Measurements from ENCODE around the gene ATP10A. TPM values are rescaled to one million over a fixed set of nuclear protein-coding genes. Genes with fewer than 3 reads are reported as not detected.
A peak's percentile ranks its signal among the peaks of the same experiment; 100 is the strongest.

ATP10A gene
- polyA plus RNA-seq, 3 donors from 2014 or later: 2.4 to 17.4 (median 7.3) TPM

- DNase-seq: no peak
- Mint-ChIP-seq H3K27ac (peak overlapping the region in 1 of 6 donors; percentile 20), H3K27me3 (ENCODE audit: low read depth in 3 of 3) (peaks cover 0 to 8% (median under 1%) of the 10 kb centered on the region in 3 donors)
Observed at GRCh38 chr15:25799906-25800700, 63.0 kb downstream of the ATP10A start.

GRCh38 chr15:25797936-25798901 lies 64.9 kb downstream of the ATP10A start:
- Mint-ChIP-seq H3K4me1 (peaks cover 74 to 86% of the 10 kb centered on the region in 2 donors), H3K4me3 (no peak overlapping the region), H3K27me3 (ENCODE audit: low read depth in 3 of 3) (peaks cover 0 to 12% (median 1%) of the 10 kb centered on the region in 3 donors), H3K36me3 (peaks cover 0 to 15% (median 6%) of the 10 kb centered on the region in 3 donors), H3K9me3 (no peaks in the 10 kb centered on the region), H3K27ac (peak overlapping the region in 1 of 6 donors; percentile 15)
- no peak for DNase-seq

More at GRCh38 chr15:25799906-25800700, 63.0 kb downstream of the ATP10A start:
- Mint-ChIP-seq H3K4me3 (peak overlapping the region; percentile 51 to 78 (median 62)), H3K9me3 (no peaks in the 10 kb centered on the region), H3K4me1 (peaks cover 56 to 69% of the 10 kb centered on the region in 2 donors), H3K36me3 (peaks cover 0 to 15% (median 6%) of the 10 kb centered on the region in 3 donors)

DNA sequence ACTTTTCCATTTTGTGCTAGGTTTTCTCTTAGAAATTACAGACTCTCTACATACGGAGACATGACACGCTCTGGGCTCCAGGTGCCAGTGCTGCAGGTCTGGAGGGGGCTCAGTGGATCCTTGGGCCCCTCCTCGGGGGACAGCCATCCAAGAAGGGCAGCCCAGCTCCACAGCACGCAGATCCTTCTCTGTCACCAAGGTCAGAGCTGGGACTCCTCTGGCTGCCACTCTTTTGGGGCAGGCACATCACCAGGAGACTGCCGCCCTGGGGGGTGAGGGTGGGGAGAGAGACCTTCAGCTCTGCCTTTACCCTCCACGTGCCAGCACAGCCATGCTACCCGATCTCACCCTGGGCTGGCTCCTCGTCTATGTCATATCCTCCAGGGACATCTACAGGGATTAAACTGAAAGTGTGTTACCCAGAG lies 65.6 kb downstream of the ATP10A start:
- Mint-ChIP-seq H3K9me3 (no peaks in the 10 kb centered on the region), H3K4me1 (peaks cover 81 to 84% of the 10 kb centered on the region in 2 donors), H3K4me3 (no peak overlapping the region), H3K27ac (peak overlapping the region in 1 of 6 donors; percentile 15), H3K36me3 (peaks cover 0 to 15% (median 6%) of the 10 kb centered on the region in 3 donors), H3K27me3 (ENCODE audit: low read depth in 3 of 3) (peaks cover 0 to 13% (median 1%) of the 10 kb centered on the region in 3 donors)
- DNase-seq: no peak

- DNase-seq: no peak
- peak overlapping the region in 1 of 6 donors; percentile 23 for H3K27ac Mint-ChIP-seq
Observed at GRCh38 chr15:25797035-25797434, 66.1 kb downstream of the ATP10A start.

DNA sequence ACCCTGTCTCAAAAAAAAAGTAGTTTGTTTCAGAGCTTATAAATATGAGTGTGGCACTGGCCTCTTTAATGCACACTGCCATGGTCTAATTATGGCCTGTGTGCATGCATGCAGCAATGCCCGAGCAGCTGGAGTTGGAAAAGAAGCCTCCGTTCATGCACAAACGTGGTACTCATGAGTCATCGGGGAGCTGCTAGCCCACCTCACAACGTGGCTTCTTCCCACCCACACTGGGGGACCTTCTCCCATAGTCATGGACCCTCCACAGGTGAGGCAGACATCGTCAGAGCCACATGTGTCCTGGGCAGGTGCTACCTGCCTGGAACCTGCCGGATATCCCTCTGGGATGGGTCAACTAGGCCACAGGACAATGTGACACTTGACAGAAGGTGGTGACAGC lies 66.7 kb downstream of the ATP10A start:
- Mint-ChIP-seq H3K27ac (no peak overlapping the region), H3K9me3 (no peaks in the 10 kb centered on the region), H3K36me3 (peaks cover 0 to 8% (median 0%) of the 10 kb centered on the region in 3 donors), H3K4me1 (peaks cover 83 to 91% of the 10 kb centered on the region in 2 donors), H3K4me3 (no peak overlapping the region), H3K27me3 (ENCODE audit: low read depth in 3 of 3) (peaks cover 0 to 10% (median 1%) of the 10 kb centered on the region in 3 donors)
- no peak for DNase-seq

More at GRCh38 chr15:25797035-25797434, 66.1 kb downstream of the ATP10A start:
- peaks cover 83 to 85% of the 10 kb centered on the region in 2 donors for H3K4me1 Mint-ChIP-seq
- no peaks in the 10 kb centered on the region for H3K9me3 Mint-ChIP-seq
- peaks cover 0 to 13% (median 5%) of the 10 kb centered on the region in 3 donors for H3K36me3 Mint-ChIP-seq
- no peak overlapping the region for H3K4me3 Mint-ChIP-seq
- H3K27me3 Mint-ChIP-seq (ENCODE audit: low read depth in 3 of 3): peaks cover 0 to 13% (median 1%) of the 10 kb centered on the region in 3 donors

- peaks cover 0 to 4% (median 0%) of the 10 kb centered on the region in 3 donors for H3K36me3 Mint-ChIP-seq
- no peaks in the 10 kb centered on the region for H3K9me3 Mint-ChIP-seq
- no peak for DNase-seq
- peaks cover 0 to 10% (median 1%) of the 10 kb centered on the region in 3 donors for H3K27me3 Mint-ChIP-seq (ENCODE audit: low read depth in 3 of 3)
- peak overlapping the region in 2 of 6 donors; percentile 9 to 53 for H3K27ac Mint-ChIP-seq
- peaks cover 83 to 93% of the 10 kb centered on the region in 2 donors for H3K4me1 Mint-ChIP-seq
- H3K4me3 Mint-ChIP-seq: peak overlapping the region in 4 of 5 donors; percentile 27 to 53 (median 43)
Observed at GRCh38 chr15:25795712-25796111, 67.4 kb downstream of the ATP10A start.

DNA sequence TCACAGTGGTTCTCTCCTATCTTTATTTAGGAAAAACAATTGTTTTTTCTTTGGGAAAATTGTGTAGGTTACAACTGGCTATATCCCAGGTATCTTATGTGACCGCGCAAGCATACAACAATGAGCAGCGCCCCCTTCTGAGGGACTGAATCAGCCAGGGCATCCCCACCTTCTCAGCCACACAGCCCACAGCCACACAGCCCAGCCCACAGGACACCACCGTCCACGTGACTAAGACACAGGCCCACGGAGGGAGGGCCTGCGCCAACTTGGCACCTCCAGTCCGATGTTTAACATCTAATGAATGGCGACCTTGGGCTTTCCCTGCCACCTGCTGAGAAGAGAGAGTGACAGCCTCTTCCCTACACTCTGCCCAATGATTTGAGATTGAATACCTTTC lies 68.1 kb downstream of the ATP10A start:
- Mint-ChIP-seq H3K9me3 (no peaks in the 10 kb centered on the region), H3K4me1 (peaks cover 83 to 93% of the 10 kb centered on the region in 2 donors)

DNA sequence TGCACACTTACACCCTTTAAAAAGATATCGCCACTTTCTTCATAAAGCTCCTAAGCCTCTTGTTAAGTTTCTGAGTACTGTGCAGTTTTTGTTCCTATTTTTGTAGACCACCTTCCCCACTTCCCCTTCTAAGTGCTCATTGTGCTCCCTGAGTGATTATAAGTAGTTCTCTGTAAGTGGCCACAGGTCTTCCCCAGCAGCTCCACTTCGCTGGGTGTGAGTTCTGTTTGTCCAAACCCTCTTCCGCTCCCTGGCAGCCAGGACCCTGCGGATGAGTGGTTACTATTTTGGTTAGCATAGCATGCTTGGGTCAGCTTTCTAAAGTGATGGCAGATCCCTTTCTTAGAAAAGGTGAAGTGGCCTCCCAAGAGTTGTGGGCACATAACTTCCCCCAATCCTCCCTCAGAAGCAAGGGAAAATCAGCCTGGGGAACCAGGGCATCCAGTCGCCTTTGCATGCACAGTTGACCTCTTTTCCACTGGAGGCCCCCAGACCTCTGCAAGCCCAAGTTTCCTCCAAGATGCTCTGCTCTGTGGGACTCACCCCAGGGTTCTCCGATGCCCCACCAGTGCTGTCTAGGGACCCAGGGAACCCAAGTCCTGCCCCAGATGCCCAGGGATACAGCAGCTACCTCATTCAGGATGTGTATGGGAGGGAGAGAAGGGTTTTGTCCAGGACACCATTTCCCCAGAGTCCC lies 69.6 kb downstream of the ATP10A start:
- H3K27ac Mint-ChIP-seq: peak overlapping the region in 1 of 6 donors; percentile 8
- no peaks in the 10 kb centered on the region for H3K9me3 Mint-ChIP-seq
- peaks cover 82 to 93% of the 10 kb centered on the region in 2 donors for H3K4me1 Mint-ChIP-seq
- H3K36me3 Mint-ChIP-seq: peaks cover 0 to 3% (median 0%) of the 10 kb centered on the region in 3 donors
- peak overlapping the region in 3 of 5 donors; percentile 16 to 51 (median 27) for H3K4me3 Mint-ChIP-seq
- H3K27me3 Mint-ChIP-seq (ENCODE audit: low read depth in 3 of 3): peaks cover 0 to 7% (median 1%) of the 10 kb centered on the region in 3 donors
- no peak for DNase-seq

More for the DNA sequence above, 68.1 kb downstream of the ATP10A start:
- peak overlapping the region; percentile 7 to 72 (median 18) for H3K27ac Mint-ChIP-seq
- peaks cover 0 to 7% (median 1%) of the 10 kb centered on the region in 3 donors for H3K27me3 Mint-ChIP-seq (ENCODE audit: low read depth in 3 of 3)
- peak overlapping the region; percentile 27 to 53 (median 48) for H3K4me3 Mint-ChIP-seq
- peak; percentile 70 to 77 (median 71) for DNase-seq
- H3K36me3 Mint-ChIP-seq: peaks cover 0 to 3% (median 0%) of the 10 kb centered on the region in 3 donors

GRCh38 chr15:25792128-25792527 lies 71.0 kb downstream of the ATP10A start:
- no peak overlapping the region for H3K4me3 Mint-ChIP-seq
- H3K36me3 Mint-ChIP-seq: peaks cover 0 to 3% (median 0%) of the 10 kb centered on the region in 3 donors
- peaks cover 1 to 7% (median 2%) of the 10 kb centered on the region in 3 donors for H3K27me3 Mint-ChIP-seq (ENCODE audit: low read depth in 3 of 3)
- H3K4me1 Mint-ChIP-seq: peaks cover 87 to 96% of the 10 kb centered on the region in 2 donors
- H3K9me3 Mint-ChIP-seq: no peaks in the 10 kb centered on the region
- H3K27ac Mint-ChIP-seq: no peak overlapping the region
- no peak for DNase-seq

GRCh38 chr15:25790000-25790660 lies 73.0 kb downstream of the ATP10A start:
- peak overlapping the region; percentile 0 to 56 (median 10) for H3K27ac Mint-ChIP-seq
- H3K4me1 Mint-ChIP-seq: peaks cover 84 to 94% of the 10 kb centered on the region in 2 donors
- H3K36me3 Mint-ChIP-seq: no peaks in the 10 kb centered on the region
- no peaks in the 10 kb centered on the region for H3K9me3 Mint-ChIP-seq
- DNase-seq: no peak
- H3K4me3 Mint-ChIP-seq: peak overlapping the region in 1 of 5 donors; percentile 55
- peaks cover 2 to 5% (median 3%) of the 10 kb centered on the region in 3 donors for H3K27me3 Mint-ChIP-seq (ENCODE audit: low read depth in 3 of 3)

DNA sequence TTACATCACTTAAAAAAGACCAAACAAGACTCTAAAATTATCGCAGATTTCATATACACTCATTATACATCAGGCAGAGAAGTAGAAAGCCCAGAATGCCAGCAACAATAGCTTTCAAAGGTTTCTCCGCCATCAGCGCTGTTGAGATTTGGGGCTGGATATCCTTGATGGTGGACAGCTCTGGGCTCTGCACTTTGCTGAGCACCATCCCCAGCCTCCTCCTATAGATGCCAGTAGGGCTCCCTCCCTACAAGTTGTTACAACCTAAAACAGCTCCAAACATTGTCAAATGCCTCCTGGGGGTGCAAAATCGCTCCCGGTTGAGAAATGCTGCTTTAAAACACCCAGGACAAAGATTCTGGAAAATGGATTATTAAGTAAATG lies 73.5 kb downstream of the ATP10A start:
- H3K9me3 Mint-ChIP-seq: no peaks in the 10 kb centered on the region
- H3K36me3 Mint-ChIP-seq: no peaks in the 10 kb centered on the region
- peak overlapping the region in 2 of 6 donors; percentile 12 to 30 for H3K27ac Mint-ChIP-seq
- no peak overlapping the region for H3K4me3 Mint-ChIP-seq
- H3K27me3 Mint-ChIP-seq (ENCODE audit: low read depth in 3 of 3): peaks cover 2 to 3% (median 2%) of the 10 kb centered on the region in 3 donors
- peaks cover 82 to 92% of the 10 kb centered on the region in 2 donors for H3K4me1 Mint-ChIP-seq
- no peak for DNase-seq

- no peaks in the 10 kb centered on the region for H3K9me3 Mint-ChIP-seq
- peaks cover 81 to 89% of the 10 kb centered on the region in 2 donors for H3K4me1 Mint-ChIP-seq
- H3K27me3 Mint-ChIP-seq (ENCODE audit: low read depth in 3 of 3): peaks cover 2 to 3% (median 2%) of the 10 kb centered on the region in 3 donors
- no peak for DNase-seq
- no peaks in the 10 kb centered on the region for H3K36me3 Mint-ChIP-seq
- H3K4me3 Mint-ChIP-seq: no peak overlapping the region
- H3K27ac Mint-ChIP-seq: peak overlapping the region in 2 of 6 donors; percentile 30 to 71
Observed at GRCh38 chr15:25789211-25789610, 73.9 kb downstream of the ATP10A start.
